Activated CD4-positive, alpha-beta T cell treated with anti-CD3 and anti-CD28 coated beads for 1 hour (primary cell): ENCODE results near the gene HMX2.

ENCODE experiments used
- DNase-seq: peaks from one replicate; pipeline ENCODE4 v3.0.0-alpha.2; 2020

HMX2 gene

DNA sequence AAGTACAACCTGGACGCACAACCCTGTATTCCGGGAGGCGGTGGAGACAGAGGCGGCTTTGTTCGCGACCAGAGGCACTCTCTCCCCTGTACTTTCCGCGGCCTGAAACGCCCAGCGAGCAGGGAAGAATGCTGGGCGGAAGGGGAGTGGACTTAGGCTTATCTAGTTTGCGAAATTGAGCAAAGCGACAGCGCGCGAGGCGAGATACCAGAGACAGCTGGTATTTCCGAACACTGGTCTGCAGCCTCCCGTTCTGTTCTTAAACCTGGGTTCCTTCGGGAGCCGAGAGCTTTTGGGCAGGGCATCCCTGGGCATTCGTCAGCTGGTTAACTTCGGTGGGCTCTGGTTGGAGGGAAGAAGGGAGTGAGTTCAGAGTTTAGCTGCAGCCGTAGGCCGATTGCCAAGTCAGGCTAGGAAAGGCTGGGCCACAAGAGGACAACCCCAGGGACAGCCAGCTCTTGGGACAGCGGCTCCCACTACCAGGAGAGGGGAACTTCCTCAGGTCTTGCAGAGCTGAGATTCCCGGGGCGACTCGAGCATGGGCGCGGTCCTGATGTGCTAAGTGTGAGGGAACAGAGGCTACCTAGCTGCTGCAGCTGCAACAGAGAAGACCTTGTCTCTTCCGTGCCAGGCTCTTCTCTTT, 8.3 kb upstream of the HMX2 start:
- DNase-seq, result no peak

DNA sequence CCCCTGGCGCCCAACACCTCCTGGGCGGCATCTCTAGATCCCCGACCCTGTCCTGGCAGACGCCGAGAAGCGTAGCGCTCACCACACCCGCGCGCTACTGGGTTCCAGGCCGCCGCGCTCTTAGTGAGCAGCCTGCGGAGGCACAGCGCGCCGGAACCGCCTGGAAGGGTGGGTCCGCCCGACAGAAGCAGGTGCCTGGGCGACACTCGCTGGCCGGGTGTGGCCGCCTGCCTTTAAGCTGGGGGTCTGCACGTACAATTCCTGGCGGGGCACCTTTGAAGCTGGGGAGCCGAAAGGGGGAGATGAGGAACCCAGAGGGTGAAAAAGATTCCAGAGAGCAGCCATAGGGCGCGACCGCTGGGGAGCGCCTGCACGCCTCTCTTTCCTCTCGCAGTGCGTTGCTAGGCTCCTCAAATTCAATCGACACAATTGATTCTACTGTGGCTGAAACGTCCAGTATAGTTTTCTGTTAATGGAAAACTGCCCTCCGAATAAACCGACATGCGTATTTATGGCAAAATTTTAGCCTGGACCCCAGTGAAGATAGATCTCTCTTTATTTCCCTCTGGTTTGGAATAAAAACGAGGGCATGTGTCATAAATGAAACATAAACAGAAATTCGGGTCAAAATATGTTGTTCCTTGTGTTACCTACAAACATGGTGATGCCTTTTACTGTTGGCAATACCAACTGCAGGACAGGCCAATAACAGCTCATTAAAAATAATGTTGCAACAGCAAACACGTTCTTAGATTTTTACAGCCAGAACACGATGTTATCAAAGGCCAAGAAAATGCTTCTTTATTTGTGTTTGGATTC, 7.6 kb upstream of the HMX2 start:
- no peak for DNase-seq

- DNase-seq, result no peak
These were observed 6.9 kb upstream of the HMX2 start for GRCh38 chr10:123140983-123141390.

DNA sequence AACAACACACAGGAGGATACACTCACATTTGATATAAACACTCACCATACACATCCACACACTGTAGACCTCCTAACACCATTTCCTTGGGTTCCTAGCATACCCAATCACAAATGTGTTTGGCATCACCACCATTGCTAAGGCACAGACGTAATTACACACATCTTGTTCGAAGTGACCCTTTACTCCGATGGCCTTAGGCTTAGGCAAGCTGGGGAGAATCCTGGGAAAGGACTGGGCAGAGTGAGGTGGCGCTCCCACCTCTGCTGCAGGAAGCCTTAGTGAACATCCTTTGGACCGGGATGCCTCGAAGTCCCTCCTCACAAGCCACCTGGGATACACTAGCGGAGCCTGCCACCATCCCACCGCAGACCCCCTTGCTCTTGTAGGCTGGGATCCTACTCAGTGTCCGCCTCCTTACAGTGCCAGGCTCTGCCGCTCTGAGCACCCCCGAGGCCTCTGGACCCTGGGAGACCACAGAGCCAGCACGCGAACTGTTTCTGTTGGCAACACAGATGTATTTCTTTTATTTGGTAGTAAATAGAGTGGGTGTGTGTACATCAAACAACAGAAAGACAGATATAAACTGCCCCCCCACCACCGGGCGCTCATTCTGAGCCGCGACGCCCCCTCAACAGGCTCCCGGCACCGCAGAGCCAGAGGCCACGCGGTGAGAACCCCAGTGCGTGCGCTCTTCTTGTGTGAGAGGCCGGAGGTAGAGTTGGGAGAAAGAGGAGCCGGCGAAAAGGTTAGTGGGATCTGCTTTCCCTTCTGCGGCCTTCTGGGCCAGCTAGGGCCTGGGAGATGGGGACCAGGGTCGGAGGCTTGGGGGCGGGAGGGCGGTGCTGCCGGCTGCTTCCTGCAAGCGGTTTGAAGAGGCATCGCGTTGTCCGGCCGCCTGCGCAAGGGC, 5.9 kb upstream of the HMX2 start:
- DNase-seq, result no peak

- no peak for DNase-seq
These were observed 5.2 kb upstream of the HMX2 start for GRCh38 chr10:123142701-123143161.

DNA sequence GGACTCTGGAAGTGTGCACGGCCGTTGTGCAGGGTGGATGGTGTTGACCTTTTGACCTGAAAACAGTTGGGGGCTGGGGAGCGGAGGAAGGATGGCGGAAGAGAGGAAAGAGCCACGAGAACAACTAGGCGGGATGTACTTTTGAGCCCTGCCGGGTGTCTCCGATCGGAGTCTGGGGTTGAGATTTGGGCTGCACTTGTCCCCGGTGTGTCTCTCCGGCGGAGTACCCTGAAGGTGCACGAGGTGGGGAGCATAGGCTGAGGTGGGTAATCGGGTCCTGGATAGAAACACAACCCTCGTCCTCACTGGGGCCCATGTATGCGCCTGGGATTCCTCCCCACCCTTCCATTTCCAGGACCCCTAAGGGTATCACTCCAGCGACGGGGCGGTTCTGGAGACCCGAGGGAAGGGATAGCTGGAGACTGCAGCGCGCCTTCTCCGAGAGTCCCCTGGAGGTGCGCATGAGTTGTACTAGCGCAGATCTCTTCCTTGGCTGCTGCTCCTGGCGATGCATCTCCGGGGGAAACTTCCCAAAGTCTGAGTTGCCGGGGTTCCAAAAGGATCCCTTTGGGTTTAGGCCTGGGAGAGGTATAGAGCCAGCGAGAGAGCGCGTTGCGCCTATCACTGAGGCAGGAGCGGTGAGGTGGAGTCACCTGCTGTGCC, 4.6 kb upstream of the HMX2 start:
- no peak for DNase-seq

DNA sequence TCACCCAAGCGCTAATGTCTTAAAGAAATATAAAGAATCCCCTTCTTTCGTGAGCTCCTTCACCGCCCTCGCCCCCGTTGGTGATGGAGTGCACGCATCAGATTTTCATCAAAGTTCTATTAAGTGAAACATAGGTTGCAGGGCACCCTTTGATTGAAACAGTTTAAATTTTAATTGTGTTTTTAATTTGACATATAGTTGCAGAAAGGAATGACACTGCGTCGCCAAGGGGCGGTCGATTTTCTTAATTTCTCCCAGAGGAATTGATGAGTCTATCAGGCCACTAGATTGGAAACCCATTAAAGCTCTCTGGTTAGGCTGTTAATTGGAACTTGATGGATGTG, 4.1 kb upstream of the HMX2 start:
- DNase-seq, result no peak

GRCh38 chr10:123144697-123145541, 3.0 kb upstream of the HMX2 start:
- DNase-seq, result no peak

DNA sequence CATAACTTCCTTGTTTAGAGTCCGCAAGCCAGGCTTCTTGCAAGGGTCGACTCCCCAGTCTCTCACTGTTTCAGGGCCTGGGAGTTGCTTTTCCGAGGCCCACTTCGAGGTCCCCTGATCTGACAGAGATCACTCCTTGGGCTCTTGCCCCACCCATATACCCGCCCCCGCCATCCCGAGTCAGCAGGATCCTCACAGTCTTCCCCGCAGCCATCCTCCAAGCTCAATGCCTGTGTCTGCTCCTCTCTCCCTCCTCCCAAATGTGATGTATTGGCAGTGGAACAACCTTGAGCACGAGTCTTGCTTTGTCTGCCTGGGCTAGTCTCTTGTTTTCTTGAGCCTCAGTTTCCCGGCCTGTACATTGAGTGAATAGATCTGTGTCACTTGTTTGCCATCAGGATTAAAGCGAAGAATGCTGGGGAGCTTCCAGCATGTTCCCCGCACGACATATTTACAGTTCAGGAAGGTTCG, 2.4 kb upstream of the HMX2 start:
- DNase-seq, result no peak

GRCh38 chr10:123146013-123146893, 1.7 kb upstream of the HMX2 start:
- DNase-seq, result no peak

DNA sequence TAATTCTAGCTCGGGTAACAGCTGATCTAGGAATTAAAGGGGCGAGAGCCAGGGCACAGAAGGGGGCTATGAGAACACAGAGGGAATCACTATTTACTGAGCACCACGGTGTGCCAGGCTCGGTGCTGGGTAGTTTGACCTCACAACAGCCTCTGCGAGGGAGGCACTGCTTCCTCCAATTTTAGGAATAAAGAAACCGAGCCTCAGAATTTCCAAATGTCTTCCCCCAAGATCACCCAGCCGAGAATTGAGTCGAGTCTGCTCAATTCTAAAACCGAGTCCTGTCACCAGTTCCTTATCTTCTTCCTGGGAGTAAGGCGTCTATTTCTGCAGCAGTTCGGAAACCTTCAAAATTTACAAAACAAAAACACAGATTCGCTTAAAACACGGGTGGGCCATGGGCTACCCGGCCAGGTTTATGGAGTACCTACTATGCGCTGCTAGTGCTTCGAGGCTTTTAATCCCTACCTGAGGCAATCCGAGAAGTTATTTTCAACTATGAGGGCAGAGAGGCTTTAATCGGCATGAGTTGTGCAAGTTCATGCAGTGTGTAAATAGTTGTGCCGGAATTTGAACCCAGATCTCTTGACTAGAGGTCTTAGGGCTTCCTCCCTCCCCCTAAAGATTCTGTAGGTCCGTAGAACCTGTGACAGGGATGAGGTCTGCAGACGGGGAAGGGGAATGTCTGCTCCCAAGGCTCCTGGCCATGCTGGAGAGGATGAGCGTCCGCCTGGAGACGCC, 872 bp upstream of the HMX2 start:
- DNase-seq, result no peak

- DNase-seq, result no peak
These were observed 652 bp downstream of the HMX2 start for GRCh38 chr10:123148414-123149161.

DNA sequence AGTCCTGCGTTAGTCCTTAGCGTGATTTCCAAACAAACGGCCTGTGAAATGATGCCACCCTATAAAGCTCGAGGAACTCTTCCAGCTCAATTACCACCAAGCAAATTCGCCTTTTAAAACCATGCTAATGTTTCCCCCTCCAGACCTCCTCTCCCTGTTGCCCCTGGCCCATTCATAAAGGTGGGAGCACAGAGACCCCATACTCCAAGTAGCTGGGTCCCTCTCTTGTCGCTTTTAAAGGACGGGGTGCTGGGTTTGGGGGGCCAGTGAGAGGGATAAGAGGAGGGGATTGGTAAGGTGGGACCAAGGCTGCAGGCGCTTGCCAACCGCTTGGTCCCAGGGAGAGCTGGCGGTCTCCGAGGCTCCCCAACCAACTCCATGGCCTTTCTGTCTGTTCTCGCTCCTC, 1.2 kb downstream of the HMX2 start:
- no peak for DNase-seq

GRCh38 chr10:123149568-123150270, 1.8 kb downstream of the HMX2 start:
- DNase-seq, result no peak

GRCh38 chr10:123150271-123150985, 2.5 kb downstream of the HMX2 start:
- no peak for DNase-seq

- no peak for DNase-seq
These were observed 3.2 kb downstream of the HMX2 start for GRCh38 chr10:123150986-123151736.

- no peak for DNase-seq
These were observed 3.8 kb downstream of the HMX2 start for GRCh38 chr10:123151737-123152135.
